Common myeloid progenitor, CD34-positive (primary cell): ENCODE results near the gene MED27.

Source experiments
- CTCF ChIA-PET: fragments of 350-600 bp; sonication (Branson Sonifier 250); formaldehyde crosslinking; loops from one replicate; lab custom pipeline; 2021; ENCODE audit warnings: antibody characterized with exemption; lab: Charles Lee
- POLR2A ChIA-PET: fragments of 350-600 bp; sonication (Branson Sonifier 250); formaldehyde crosslinking; loops from one replicate; lab custom pipeline; 2021; ENCODE audit warnings: antibody characterized with exemption; lab: Charles Lee
- DNase-seq, 3 donors: peaks; one replicate each; pipeline versions ENCODE4 v3.0.0 to v3.0.0-alpha.2; 2013
- H3K27ac ChIP-seq, 2 experiments: 1 replicate in 1 of 2; 2 replicates in 1 of 2; pipeline ENCODE4 v1.7.0; 2013; ENCODE audit warnings: inconsistent platforms in 2 of 2, low read length in 2 of 2, mild to moderate bottlenecking in 2 of 2, low read depth in 1 of 2, moderate library complexity in 1 of 2; ENCODE audit not compliant: severe bottlenecking in 2 of 2, insufficient read depth in 1 of 2, poor library complexity in 1 of 2
- H3K27me3 ChIP-seq, 5 experiments: replicated peaks in 2 of 5; 1 replicate in 3 of 5; 2 replicates in 2 of 5; pipeline versions ENCODE4 v1.6.1 to v1.7.0; 2013; ENCODE audit warnings: low read length in 4 of 5, mild to moderate bottlenecking in 2 of 5, moderate library complexity in 2 of 5, inconsistent platforms in 1 of 5; ENCODE audit not compliant: insufficient read depth in 5 of 5, control insufficient read depth in 4 of 5
- H3K36me3 ChIP-seq, 4 experiments: 1 replicate in 2 of 4; 2 replicates in 2 of 4; pipeline versions ENCODE4 v1.6.1 to v1.7.0; 2013; ENCODE audit warnings: low read length in 3 of 4, control low read depth in 1 of 4, mild to moderate bottlenecking in 1 of 4; ENCODE audit not compliant: control insufficient read depth in 4 of 4, insufficient read depth in 4 of 4
- H3K4me1 ChIP-seq, 4 experiments: 1 replicate in 3 of 4; 2 replicates in 1 of 4; pipeline versions ENCODE4 v1.6.1 to v1.7.1; 2013; ENCODE audit warnings: low read length in 3 of 4, mild to moderate bottlenecking in 3 of 4, control low read depth in 1 of 4, inconsistent platforms in 1 of 4, moderate library complexity in 1 of 4; ENCODE audit not compliant: control insufficient read depth in 4 of 4, insufficient read depth in 4 of 4; ENCODE audit errors: control extremely low read depth in 1 of 4
- H3K4me3 ChIP-seq, 7 experiments: 1 replicate in 4 of 7; 2 replicates in 3 of 7; pipeline versions ENCODE4 v1.5.1 to v1.7.0; 2013; ENCODE audit warnings: mild to moderate bottlenecking in 7 of 7, low read length in 6 of 7, moderate library complexity in 6 of 7, inconsistent platforms in 2 of 7, low read depth in 2 of 7, control low read depth in 1 of 7; ENCODE audit not compliant: insufficient read depth in 4 of 7, control insufficient read depth in 1 of 7; ENCODE audit errors: extremely low read depth in 1 of 7
- H3K9me3 ChIP-seq, 5 experiments: 1 replicate in 4 of 5; 2 replicates in 1 of 5; pipeline versions ENCODE4 v1.6.1 to v1.7.1; 2013; ENCODE audit warnings: low read length in 4 of 5, mild to moderate bottlenecking in 2 of 5, inconsistent platforms in 1 of 5, low read depth in 1 of 5, moderate library complexity in 1 of 5; ENCODE audit not compliant: control insufficient read depth in 4 of 5, insufficient read depth in 2 of 5; ENCODE audit errors: control extremely low read depth in 1 of 5
- WGBS: methylation state at CpG from one replicate; pipeline ENCODE4 v1.1.5; 2013; ENCODE audit not compliant: insufficient coverage; 5-methylcytosine and 5-hydroxymethylcytosine counted together

MED27 gene

DNA sequence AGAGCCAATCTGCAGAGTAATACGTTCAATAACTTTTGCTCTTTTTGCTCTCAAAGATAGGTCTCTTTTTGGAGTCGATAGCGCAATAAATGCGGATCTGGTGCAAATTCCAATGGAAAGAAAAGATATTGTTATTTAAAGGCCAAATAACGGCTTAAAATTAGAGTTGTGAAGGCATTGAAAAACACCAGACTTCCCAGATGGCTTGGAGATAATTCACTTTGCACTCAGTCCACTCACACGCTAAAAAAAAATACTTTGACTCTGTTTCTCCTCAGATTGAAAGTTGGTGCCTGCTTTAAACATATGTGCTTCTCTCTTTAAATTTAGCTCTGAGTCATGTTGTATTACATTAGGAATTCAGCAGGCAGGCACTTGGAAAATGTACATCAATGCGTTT lies 19.5 kb upstream of the MED27 start:
- no peak for DNase-seq
- Histone ChIP-seq H3K4me1 (no peaks in the 10 kb centered on the region), H3K36me3 (no peaks in the 10 kb centered on the region), H3K9me3 (peaks cover 0 to 9% (median 4%) of the 10 kb centered on the region in 5 experiments), H3K4me3 (no peak overlapping the region), H3K27ac (no peak overlapping the region), H3K27me3 (peaks cover 0 to 20% (median 2%) of the 10 kb centered on the region in 5 experiments)
- POLR2A ChIA-PET: no interaction called here
- 90% methylated on average over 5 of the region's 7 CpGs for WGBS
- CTCF ChIA-PET: no interaction called here

DNA sequence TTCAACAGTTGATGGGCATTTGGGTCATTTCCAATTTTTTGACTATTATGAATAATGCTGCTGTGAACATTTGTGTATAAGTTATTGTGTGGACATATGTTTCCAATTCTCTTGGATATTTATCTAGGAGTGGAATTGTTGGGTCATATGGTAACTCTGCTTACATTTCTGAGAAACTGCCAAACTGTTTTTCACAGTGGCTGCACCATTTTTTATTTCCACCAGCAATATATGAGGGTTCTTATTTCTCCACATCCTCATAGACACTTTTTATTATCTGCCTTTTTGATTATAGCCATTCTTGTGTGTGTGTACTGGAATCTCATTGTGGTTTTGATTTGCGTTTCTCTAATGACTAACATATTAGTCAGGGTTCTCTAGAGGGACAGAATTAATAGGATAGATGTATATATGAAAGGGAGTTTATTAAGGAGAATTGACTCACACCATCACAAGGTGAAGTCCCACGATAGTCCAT lies 14.7 kb upstream of the MED27 start:
- ChIA-PET CTCF (no interaction called here), POLR2A (no interaction called here)
- WGBS: 100% methylated on average over 1 of the region's 2 CpGs
- Histone ChIP-seq H3K27ac (no peak overlapping the region), H3K36me3 (no peaks in the 10 kb centered on the region), H3K9me3 (peaks cover 0 to 1% (median 0%) of the 10 kb centered on the region in 5 experiments), H3K4me1 (no peaks in the 10 kb centered on the region), H3K27me3 (peaks cover 0 to 25% (median 2%) of the 10 kb centered on the region in 5 experiments), H3K4me3 (no peak overlapping the region)
- DNase-seq: no peak

DNA sequence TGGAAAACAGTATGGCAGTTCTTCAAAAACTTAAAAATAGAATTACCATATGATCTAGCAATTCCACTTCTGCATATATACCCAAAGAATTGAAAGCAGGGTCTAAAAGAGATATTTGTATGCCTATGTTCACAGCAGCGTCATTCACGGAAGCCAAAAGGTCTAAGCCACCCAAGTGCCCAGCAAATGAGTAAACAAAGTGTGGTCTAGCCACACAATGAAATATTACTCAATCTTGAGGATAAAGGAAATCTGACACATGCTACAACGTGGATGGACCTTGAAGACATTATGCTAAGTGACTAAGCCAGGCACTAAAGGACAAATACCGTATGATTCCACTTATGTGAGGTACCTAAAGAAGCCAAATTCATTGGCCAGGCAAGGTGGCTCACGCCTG lies 11.1 kb upstream of the MED27 start:
- Histone ChIP-seq H3K4me3 (no peak overlapping the region), H3K27me3 (peaks cover 0 to 15% (median 4%) of the 10 kb centered on the region in 5 experiments), H3K36me3 (no peaks in the 10 kb centered on the region), H3K4me1 (no peaks in the 10 kb centered on the region), H3K9me3 (peaks cover 0 to 2% (median 0%) of the 10 kb centered on the region in 5 experiments), H3K27ac (no peak overlapping the region)
- ChIA-PET CTCF (no interaction called here), POLR2A (no interaction called here)
- 90% methylated on average over 5 of the region's 5 CpGs for WGBS
- no peak for DNase-seq

DNA sequence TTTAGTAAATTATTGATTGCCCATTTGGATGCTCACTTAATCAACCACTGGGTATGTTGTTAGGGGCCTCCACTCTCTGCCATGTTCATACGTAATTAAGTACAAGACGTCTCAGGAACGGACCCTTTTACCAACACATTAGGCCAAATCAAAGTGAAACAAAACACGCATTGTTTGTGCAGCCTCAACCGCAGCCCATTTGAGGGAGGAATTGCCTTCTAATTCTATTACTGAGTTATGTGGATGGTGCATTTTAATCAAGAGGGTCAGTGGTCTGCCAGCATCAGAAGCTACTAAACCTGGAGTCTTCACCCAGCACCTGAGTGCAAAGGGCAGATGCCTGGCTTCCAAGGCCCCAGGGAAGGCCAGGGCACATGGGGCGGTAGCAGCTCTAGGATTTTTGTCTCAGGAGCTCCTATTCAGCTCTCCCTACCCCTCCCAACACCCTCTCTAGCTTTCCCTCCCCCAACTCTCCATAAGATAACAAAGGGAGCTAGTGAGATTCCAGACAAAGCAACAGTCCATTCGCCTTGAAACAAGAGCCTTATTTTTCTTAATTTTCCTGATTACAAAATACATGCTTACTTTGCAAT lies 7.9 kb upstream of the MED27 start:
- peaks cover 0 to 2% (median 0%) of the 10 kb centered on the region in 5 experiments for H3K9me3 ChIP-seq
- ChIA-PET POLR2A (no interaction called here), CTCF (interaction anchor here (0.7 kb wide), 1 partner anchor 52 kb away, joined by 3 read pairs; no protein-coding TSS in a partner anchor)
- WGBS: 100% methylated on average over 4 of the region's 7 CpGs
- H3K27ac ChIP-seq: no peak overlapping the region
- no peak for DNase-seq
- H3K4me3 ChIP-seq: no peak overlapping the region
- no peaks in the 10 kb centered on the region for H3K4me1 ChIP-seq
- peaks cover 0 to 15% (median 5%) of the 10 kb centered on the region in 5 experiments for H3K27me3 ChIP-seq
- no peaks in the 10 kb centered on the region for H3K36me3 ChIP-seq

DNA sequence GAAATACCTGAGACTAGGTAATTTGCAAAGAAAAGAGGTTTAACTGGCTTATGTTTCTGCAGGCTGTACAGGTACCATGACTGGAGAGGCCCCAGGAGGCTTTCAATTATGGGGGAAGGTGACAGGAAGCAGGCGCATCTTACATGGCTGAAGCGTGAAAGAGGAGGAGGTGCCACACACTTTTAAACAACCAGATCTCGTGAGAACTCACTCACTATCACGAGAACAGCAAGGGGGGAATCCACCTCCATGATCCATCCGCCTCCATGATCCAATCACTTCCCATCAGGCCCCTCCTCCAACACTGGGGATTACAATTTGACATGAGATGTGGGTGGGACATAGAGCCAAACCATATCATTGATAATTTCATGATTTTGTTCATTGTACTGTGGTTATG lies 2.5 kb upstream of the MED27 start:
- DNase-seq: no peak
- no peak overlapping the region for H3K27ac ChIP-seq
- POLR2A ChIA-PET: no interaction called here
- peaks cover 0 to 11% (median 5%) of the 10 kb centered on the region in 5 experiments for H3K27me3 ChIP-seq
- H3K4me3 ChIP-seq: no peak overlapping the region
- CTCF ChIA-PET: no interaction called here
- H3K9me3 ChIP-seq: no peaks in the 10 kb centered on the region
- peaks cover 14 to 18% (median 15%) of the 10 kb centered on the region in 4 experiments for H3K4me1 ChIP-seq
- peaks cover 0 to 2% (median under 1%) of the 10 kb centered on the region in 4 experiments for H3K36me3 ChIP-seq
- WGBS: no CpG with 5 or more reads among the region's 5 CpGs

GRCh38 chr9:132078699-132079356 lies 839 bp downstream of the MED27 start:
- Histone ChIP-seq H3K4me1 (peaks cover 14 to 18% (median 15%) of the 10 kb centered on the region in 4 experiments), H3K36me3 (peaks cover 8 to 21% (median 17%) of the 10 kb centered on the region in 4 experiments), H3K9me3 (no peaks in the 10 kb centered on the region), H3K27me3 (peaks cover 0 to 2% (median 0%) of the 10 kb centered on the region in 5 experiments), H3K27ac (peak overlapping the region; percentile 67 to 86), H3K4me3 (peak overlapping the region; percentile 82 to 99 (median 89))
- no peak for DNase-seq
- ChIA-PET POLR2A (no interaction called here), CTCF (no interaction called here)
- 5% methylated on average over 12 of the region's 12 CpGs for WGBS
